ENCODE data around the gene TPST2.

DNA sequence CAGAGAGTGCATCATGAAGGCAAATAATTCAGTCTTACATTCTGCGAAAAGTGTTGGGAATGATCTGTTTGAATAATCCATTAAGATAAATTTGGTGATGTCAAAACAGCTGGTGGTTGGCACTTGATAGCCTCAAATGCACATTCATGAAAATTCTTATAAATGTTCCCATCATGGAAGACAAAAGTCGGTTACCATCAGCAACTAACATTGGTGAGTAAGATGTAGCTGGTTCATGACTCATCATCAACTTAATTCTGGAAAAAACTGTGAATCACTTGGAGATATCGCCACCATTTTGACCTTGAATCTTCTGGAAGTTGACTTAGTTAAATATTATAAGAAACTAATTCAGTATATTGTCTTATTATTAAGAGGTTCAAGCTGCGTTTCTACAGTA is 16.7 kb upstream of the TPST2 start:
- TF ChIP-seq, protein P1, sequence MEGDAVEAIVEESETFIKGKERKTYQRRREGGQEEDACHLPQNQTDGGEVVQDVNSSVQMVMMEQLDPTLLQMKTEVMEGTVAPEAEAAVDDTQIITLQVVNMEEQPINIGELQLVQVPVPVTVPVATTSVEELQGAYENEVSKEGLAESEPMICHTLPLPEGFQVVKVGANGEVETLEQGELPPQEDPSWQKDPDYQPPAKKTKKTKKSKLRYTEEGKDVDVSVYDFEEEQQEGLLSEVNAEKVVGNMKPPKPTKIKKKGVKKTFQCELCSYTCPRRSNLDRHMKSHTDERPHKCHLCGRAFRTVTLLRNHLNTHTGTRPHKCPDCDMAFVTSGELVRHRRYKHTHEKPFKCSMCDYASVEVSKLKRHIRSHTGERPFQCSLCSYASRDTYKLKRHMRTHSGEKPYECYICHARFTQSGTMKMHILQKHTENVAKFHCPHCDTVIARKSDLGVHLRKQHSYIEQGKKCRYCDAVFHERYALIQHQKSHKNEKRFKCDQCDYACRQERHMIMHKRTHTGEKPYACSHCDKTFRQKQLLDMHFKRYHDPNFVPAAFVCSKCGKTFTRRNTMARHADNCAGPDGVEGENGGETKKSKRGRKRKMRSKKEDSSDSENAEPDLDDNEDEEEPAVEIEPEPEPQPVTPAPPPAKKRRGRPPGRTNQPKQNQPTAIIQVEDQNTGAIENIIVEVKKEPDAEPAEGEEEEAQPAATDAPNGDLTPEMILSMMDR (IDR thresholded peaks at IDR 0.05; ENCODE audit: low read length) = no peak
- TF ChIP-seq EZH2phosphoT487 (IDR thresholded peaks at IDR 0.05; ENCODE audit: low read length) = no peak
